OCI-LY1 (cell line): Measurements from ENCODE around the gene ST6GALNAC6.

ENCODE experiments used
- H2AFZ ChIP-seq: fragments of 200-600 bp; sonication (generic), shearing (Covaris generic); 2 replicates; pipeline ENCODE4 v1.6.0; 2014; ENCODE audit warnings: antibody characterized with exemption, mild to moderate bottlenecking, low read length
- H3F3A ChIP-seq: fragments of 200-600 bp; sonication (generic), shearing (Covaris generic); 2 replicates; pipeline ENCODE4 v1.6.0; 2014; ENCODE audit warnings: mild to moderate bottlenecking, antibody characterized with exemption, low read length, moderate library complexity; ENCODE audit not compliant: insufficient read depth
- H3K27ac ChIP-seq: fragments of 200-600 bp; sonication (generic); 2 replicates; pipeline ENCODE4 v1.5.1; 2014; ENCODE audit warnings: low read length, mixed run types, mild to moderate bottlenecking, low read depth; ENCODE audit not compliant: poor library complexity, severe bottlenecking
- H3K27me3 ChIP-seq: fragments of 200-600 bp; sonication (generic); 2 replicates; pipeline ENCODE4 v1.6.0; 2014; ENCODE audit warnings: antibody characterized with exemption, mild to moderate bottlenecking, low read length, moderate library complexity; ENCODE audit not compliant: insufficient read depth
- H3K36me3 ChIP-seq: fragments of 200-600 bp; sonication (generic); 2 replicates; pipeline ENCODE4 v1.6.1; 2014; ENCODE audit warnings: mild to moderate bottlenecking, antibody characterized with exemption, low read length, moderate library complexity, mixed read lengths; ENCODE audit not compliant: insufficient read depth
- H3K4me1 ChIP-seq: fragments of 200-600 bp; sonication (generic); 2 replicates; pipeline ENCODE4 v1.5.1; 2014; ENCODE audit warnings: mild to moderate bottlenecking, low read length, moderate library complexity; ENCODE audit not compliant: insufficient read depth, severe bottlenecking
- H3K4me2 ChIP-seq: fragments of 200-600 bp; sonication (generic), shearing (Covaris generic); 2 replicates; pipeline ENCODE4 v1.6.1; 2014; ENCODE audit warnings: low read length
- H3K4me3 ChIP-seq: fragments of 200-600 bp; sonication (generic); 2 replicates; pipeline ENCODE4 v1.5.1; 2014; ENCODE audit warnings: low read length, low read depth, mild to moderate bottlenecking, mixed read lengths; ENCODE audit not compliant: poor library complexity, severe bottlenecking
- H3K79me2 ChIP-seq: fragments of 200-600 bp; shearing (Covaris generic); 2 replicates; pipeline ENCODE4 v1.6.1; 2016; ENCODE audit warnings: mixed run types, low read length, mixed read lengths; ENCODE audit not compliant: insufficient read depth
- H3K9ac ChIP-seq: fragments of 200-600 bp; sonication (generic), shearing (Covaris generic); 2 replicates; pipeline ENCODE4 v1.6.1; 2014; ENCODE audit warnings: mild to moderate bottlenecking, low read length, mixed read lengths
- H3K9me2 ChIP-seq: fragments of 200-600 bp; sonication (generic), shearing (Covaris generic); 2 replicates; pipeline ENCODE4 v1.6.1; 2014; ENCODE audit warnings: low read depth, mild to moderate bottlenecking, low read length, mixed read lengths
- H3K9me3 ChIP-seq: fragments of 200-600 bp; shearing (Covaris generic); 2 replicates; pipeline ENCODE4 v1.6.1; 2014; ENCODE audit warnings: low read length, mixed read lengths
- H4K20me1 ChIP-seq: fragments of 200-600 bp; sonication (generic), shearing (Covaris generic); 2 replicates; pipeline ENCODE4 v1.6.0; 2016; ENCODE audit warnings: mild to moderate bottlenecking, low read length; ENCODE audit not compliant: insufficient read depth
- CTCF ChIP-seq: fragments of 200-600 bp; sonication (generic), shearing (Covaris generic); IDR thresholded peaks from 2 replicates; pipeline ENCODE4 v1.5.1; 2017; ENCODE audit warnings: mild to moderate bottlenecking, antibody characterized with exemption, low read length, moderate library complexity, mixed read lengths
- EZH2 ChIP-seq: fragments of 200-600 bp; sonication (generic), shearing (Covaris generic); IDR thresholded peaks from 2 replicates; pipeline ENCODE4 v1.8.0; 2017; ENCODE audit warnings: borderline replicate concordance, mixed run types, mild to moderate bottlenecking, antibody characterized with exemption, low read length, moderate library complexity, mixed read lengths

ST6GALNAC6 gene

GRCh38 chr9:127938298-127938690, 38.9 kb upstream of the ST6GALNAC6 start:
- Histone ChIP-seq H3F3A (no peaks in the 10 kb centered on the region), H3K79me2 (no peaks in the 10 kb centered on the region), H4K20me1 (no peaks in the 10 kb centered on the region), H3K9me2 (no peaks in the 10 kb centered on the region), H3K9ac (peak overlapping the region; percentile 65), H2AFZ (no peak overlapping the region), H3K27me3 (no peaks in the 10 kb centered on the region), H3K4me1 (peaks cover 27% of the 10 kb centered on the region), H3K9me3 (no peaks in the 10 kb centered on the region), H3K36me3 (peaks cover 59% of the 10 kb centered on the region), H3K27ac (peak overlapping the region; percentile 69), H3K4me2 (peak overlapping the region; percentile 77), H3K4me3 (peak overlapping the region; percentile 75)
- no peak for TF ChIP-seq CTCF
- no peak for TF ChIP-seq EZH2

- H3F3A ChIP-seq = no peaks in the 10 kb centered on the region
- peak within 1 kb of the TSS; percentile 75 for H3K4me3 ChIP-seq
- no peaks in the 10 kb centered on the region for H3K27me3 ChIP-seq
- H3K27ac ChIP-seq = peak within 1 kb of the TSS; percentile 69
- no peak within 1 kb of the TSS for H2AFZ ChIP-seq
- TF ChIP-seq EZH2 (no peak), CTCF (no peak)
- H3K4me2 ChIP-seq = peak within 1 kb of the TSS; percentile 77
- H4K20me1 ChIP-seq = no peaks in the 10 kb centered on the region
- peaks cover 27% of the 10 kb centered on the region for H3K4me1 ChIP-seq
- H3K9ac ChIP-seq = peak within 1 kb of the TSS; percentile 78
- no peaks in the 10 kb centered on the region for H3K9me2 ChIP-seq
- H3K36me3 ChIP-seq = peaks cover 53% of the 10 kb centered on the region
- H3K9me3 ChIP-seq = no peaks in the 10 kb centered on the region
- H3K79me2 ChIP-seq = no peaks in the 10 kb centered on the region
Observed at GRCh38 chr9:127937388-127938297, 38.2 kb upstream of the ST6GALNAC6 start, which contains the start of gene DPM2. TSS of gene DPM2 (minus strand) at chr9:127937854. CDS start at chr9:127937820, 34 bp downstream.

GRCh38 chr9:127937056-127937387, 37.6 kb upstream of the ST6GALNAC6 start:
- Histone ChIP-seq H3K4me3 (peak overlapping the region; percentile 75), H3K27ac (no peak overlapping the region), H2AFZ (no peak overlapping the region), H4K20me1 (no peaks in the 10 kb centered on the region), H3F3A (no peaks in the 10 kb centered on the region), H3K4me1 (peaks cover 27% of the 10 kb centered on the region), H3K79me2 (no peaks in the 10 kb centered on the region), H3K4me2 (peak overlapping the region; percentile 77), H3K9me2 (no peaks in the 10 kb centered on the region), H3K9ac (peak overlapping the region; percentile 78), H3K27me3 (no peaks in the 10 kb centered on the region), H3K9me3 (no peaks in the 10 kb centered on the region), H3K36me3 (peaks cover 47% of the 10 kb centered on the region)
- no peak for TF ChIP-seq EZH2
- TF ChIP-seq CTCF = no peak
